B cell (primary cell): Measurements from ENCODE around the gene SHANK2. TPM values are rescaled to one million over a fixed set of nuclear protein-coding genes. Genes with fewer than 3 reads are reported as not detected.

Experiments used
- ATAC-seq: fragments of 200-7000 bp; cut with Tn5 transposase; one replicate; pipeline ENCODE4 v1.10.0; 2021; ENCODE audit warnings: low read depth, mild to moderate bottlenecking, moderate number of reproducible peaks, moderate library complexity
- CTCF ChIA-PET: fragments of 350-600 bp; sonication (Branson Sonifier 250); formaldehyde crosslinking; loops from one replicate; lab custom pipeline; 2021; ENCODE audit warnings: antibody characterized with exemption, inconsistent platforms; lab: Charles Lee
- POLR2A ChIA-PET: fragments of 350-600 bp; sonication (Branson Sonifier 250); formaldehyde crosslinking; loops from one replicate; lab custom pipeline; 2021; ENCODE audit warnings: antibody characterized with exemption; lab: Charles Lee
- DNase-seq: peaks from one replicate; pipeline ENCODE4 v3.0.0; 2013
- H2AFZ ChIP-seq: 2 replicates; pipeline ENCODE4 v1.6.1; 2012; ENCODE audit warnings: mild to moderate bottlenecking, low read depth, low read length; ENCODE audit not compliant: insufficient read depth, poor library complexity, severe bottlenecking
- H3K27ac ChIP-seq, 2 donors: 1 replicate in 1 of 2; 2 replicates in 1 of 2; pipeline ENCODE4 v1.5.1; 2012 to 2013; ENCODE audit warnings: low read length in 2 of 2, mild to moderate bottlenecking in 2 of 2, moderate library complexity in 1 of 2
- H3K27me3 ChIP-seq, 4 experiments: fragments of 200-600 bp in 1 of 4; sonication (generic) in 1 of 4; replicated peaks in 1 of 4; 1 replicate in 2 of 4; 2 replicates in 2 of 4; pipeline versions ENCODE4 v1.6.1 to v1.7.0; 2013 to 2016; ENCODE audit warnings: low read length in 3 of 4, mild to moderate bottlenecking in 2 of 4, mixed read lengths in 1 of 4, moderate library complexity in 1 of 4; ENCODE audit not compliant: insufficient read depth in 4 of 4, control insufficient read depth in 3 of 4; ENCODE audit errors: control extremely low read depth in 1 of 4
- H3K36me3 ChIP-seq, 2 experiments: replicated peaks in 1 of 2; 1 replicate in 1 of 2; 2 replicates in 1 of 2; pipeline versions ENCODE4 v1.6.1 to v1.7.1; 2013; ENCODE audit warnings: low read length in 1 of 2; ENCODE audit not compliant: insufficient read depth in 2 of 2, control insufficient read depth in 1 of 2; ENCODE audit errors: control extremely low read depth in 1 of 2, extremely low read depth in 1 of 2
- H3K4me1 ChIP-seq, 2 donors: fragments of 200-600 bp in 1 of 2; sonication (generic) in 1 of 2; 1 replicate in 1 of 2; 2 replicates in 1 of 2; pipeline versions ENCODE4 v1.5.1 to v1.6.1; 2013 to 2017; ENCODE audit warnings: low read length in 2 of 2; ENCODE audit not compliant: control insufficient read depth in 2 of 2, insufficient read depth in 2 of 2
- H3K4me2 ChIP-seq: replicated peaks from 2 replicates; pipeline ENCODE3; 2012; ENCODE audit warnings: mild to moderate bottlenecking, low read depth, low read length; ENCODE audit not compliant: poor library complexity, severe bottlenecking
- H3K4me3 ChIP-seq, 5 experiments: fragments of 200-600 bp in 1 of 5; sonication (generic) in 1 of 5; 1 replicate in 3 of 5; 2 replicates in 2 of 5; pipeline versions ENCODE4 v1.5.1 to v1.7.0; 2011 to 2016; ENCODE audit warnings: low read length in 4 of 5, mild to moderate bottlenecking in 4 of 5, low read depth in 2 of 5, control low read depth in 1 of 5, moderate library complexity in 1 of 5; ENCODE audit not compliant: insufficient read depth in 1 of 5; ENCODE audit errors: control extremely low read depth in 1 of 5, extremely low read depth in 1 of 5
- H3K79me2 ChIP-seq: fragments of 200-600 bp; sonication (generic); one replicate; pipeline ENCODE4 v1.6.0; 2016; ENCODE audit warnings: low read length; ENCODE audit not compliant: control insufficient read depth, insufficient read depth
- H3K9ac ChIP-seq: fragments of 200-600 bp; sonication (generic); 2 replicates; pipeline ENCODE4 v1.6.1; 2017; ENCODE audit warnings: mild to moderate bottlenecking, low read length, moderate library complexity
- H3K9me3 ChIP-seq, 3 donors: one replicate each; pipeline versions ENCODE4 v1.6.1 to v1.7.1; 2013; ENCODE audit warnings: low read length in 2 of 3; ENCODE audit not compliant: control insufficient read depth in 2 of 3, insufficient read depth in 1 of 3; ENCODE audit errors: control extremely low read depth in 1 of 3
- H4K20me1 ChIP-seq: 2 replicates; pipeline ENCODE4 v1.6.0; 2012; ENCODE audit warnings: mild to moderate bottlenecking, low read length; ENCODE audit not compliant: insufficient read depth, control insufficient read depth, poor library complexity, severe bottlenecking
- H3K27ac Mint-ChIP-seq: one replicate; pipeline ENCODE4 v1.8.0; 2021; ENCODE audit warnings: mixed read lengths
- H3K27me3 Mint-ChIP-seq: one replicate; pipeline ENCODE4 v1.8.0; 2021; ENCODE audit warnings: mixed read lengths
- H3K4me1 Mint-ChIP-seq: one replicate; pipeline ENCODE4 v1.8.0; 2021; ENCODE audit warnings: mixed read lengths
- H3K4me3 Mint-ChIP-seq: one replicate; pipeline ENCODE4 v1.8.0; 2021; ENCODE audit warnings: mixed read lengths
- H3K9me3 Mint-ChIP-seq: one replicate; pipeline ENCODE4 v1.8.0; 2022; ENCODE audit warnings: mixed read lengths; ENCODE audit not compliant: insufficient read depth
- CTCF ChIP-seq: fragments of 200-600 bp; IDR thresholded peaks from one replicate; pipeline ENCODE4 v1.8.0; 2022; ENCODE audit warnings: antibody characterized with exemption, mild to moderate bottlenecking
- EZH2 ChIP-seq: IDR thresholded peaks from 2 replicates; pipeline ENCODE4 v1.6.1; 2012; ENCODE audit warnings: borderline replicate concordance, low read depth, mild to moderate bottlenecking, moderate library complexity, low read length; ENCODE audit not compliant: insufficient read depth, poor library complexity, severe bottlenecking
- WGBS: methylation state at CpG from one replicate; pipeline ENCODE4 v1.1.5; 2013; ENCODE audit warnings: missing lambda C conversion rate; ENCODE audit not compliant: insufficient coverage; 5-methylcytosine and 5-hydroxymethylcytosine counted together
- intact Hi-C: fragments of 100-400 bp; cut with micrococcal nuclease; formaldehyde crosslinking; loops from one replicate; pipeline ENCODE4 v1.10.0; 2022
- polyA plus RNA-seq: library from polyadenylated mRNA; depleted of rRNA; stranded (reverse); fragments of >200 nt; gene quantifications from 2 replicates; pipeline ENCODE4 v1.2.3, GENCODE V29; 2012
- total RNA-seq, 2 donors: library from RNA; stranded (reverse); fragments of 120-200 nt in 1 of 2; gene quantifications; 1 replicate in 1 of 2; 2 replicates in 1 of 2; pipeline versions ENCODE4 v1.2.3 to v1.2.4, GENCODE V29; 2013 to 2022

SHANK2 gene
- total and polyA plus RNA-seq, 2 donors (not counting 1 experiment from before 2014, with no cell fraction given), result 0.07 to 0.28 TPM

- H3K4me1 Mint-ChIP-seq, result peaks cover 15% of the 10 kb centered on the region
- ChIA-PET CTCF (no interaction called here), POLR2A (no interaction called here)
- Histone ChIP-seq H3K9ac (no peak overlapping the region), H3K4me2 (no peak overlapping the region), H4K20me1 (no peaks in the 10 kb centered on the region), H3K27me3 (peaks cover 0 to 60% (median 39%) of the 10 kb centered on the region in 4 experiments), H3K79me2 (no peaks in the 10 kb centered on the region), H3K4me1 (peaks cover 17 to 24% of the 10 kb centered on the region in 2 donors), H2AFZ (no peak overlapping the region), H3K36me3 (no peaks in the 10 kb centered on the region), H3K27ac (no peak overlapping the region), H3K9me3 (peaks cover 0 to 4% (median 0%) of the 10 kb centered on the region in 3 donors), H3K4me3 (no peak overlapping the region)
- DNase-seq (no peak), ATAC-seq (no peak)
- H3K27ac Mint-ChIP-seq, result no peak overlapping the region
- peaks cover 63% of the 10 kb centered on the region for H3K27me3 Mint-ChIP-seq
- intact Hi-C loops, result no loop called here
- 59% methylated on average over 18 of the region's 19 CpGs for WGBS
- TF ChIP-seq EZH2 (no peak), CTCF (no peak)
- no peak overlapping the region for H3K4me3 Mint-ChIP-seq
- no peaks in the 10 kb centered on the region for H3K9me3 Mint-ChIP-seq
These were observed 6.6 kb downstream of the SHANK2 start for GRCh38 chr11:71245601-71246391.

- H3K27me3 Mint-ChIP-seq, result peaks cover 53% of the 10 kb centered on the region
- H4K20me1 ChIP-seq, result no peaks in the 10 kb centered on the region
- H3K4me3 Mint-ChIP-seq, result no peak overlapping the region
- no peaks in the 10 kb centered on the region for H3K9me3 ChIP-seq
- H3K36me3 ChIP-seq, result no peaks in the 10 kb centered on the region
- intact Hi-C loops, result no loop called here
- H3K4me1 Mint-ChIP-seq, result peaks cover 5% of the 10 kb centered on the region
- ChIA-PET POLR2A (no interaction called here), CTCF (no interaction called here)
- TF ChIP-seq CTCF (no peak), EZH2 (no peak)
- no peak overlapping the region for H3K4me2 ChIP-seq
- ATAC-seq, result no peak
- no peak overlapping the region for H3K9ac ChIP-seq
- WGBS, result 92% methylated on average over 11 of the region's 12 CpGs
- H3K4me3 ChIP-seq, result no peak overlapping the region
- no peaks in the 10 kb centered on the region for H3K9me3 Mint-ChIP-seq
- no peak overlapping the region for H2AFZ ChIP-seq
- H3K4me1 ChIP-seq, result peaks cover 7 to 11% of the 10 kb centered on the region in 2 donors
- H3K79me2 ChIP-seq, result no peaks in the 10 kb centered on the region
- DNase-seq, result no peak
- no peak overlapping the region for H3K27ac ChIP-seq
- H3K27ac Mint-ChIP-seq, result no peak overlapping the region
- H3K27me3 ChIP-seq, result peaks cover 0 to 51% (median 24%) of the 10 kb centered on the region in 4 experiments
These were observed 8.1 kb downstream of the SHANK2 start for GRCh38 chr11:71244116-71244810.
